A673 (cell line): ENCODE data around the gene RNF157. TPM values are rescaled to one million over a fixed set of nuclear protein-coding genes. Genes with fewer than 3 reads are reported as not detected.
"Not testable (repeated sequence)": the region's sequence is repeated elsewhere in the genome, so short reads cannot be mapped to it uniquely, and the experiment has no call there.

Source experiments
- BruUV-seq: library from RNA; stranded (reverse); fragments of 400-500 nt; replicated peaks from 2 replicates; lab custom pipeline; 2021; lab: Mats Ljungman, UMichigan
- CTCF ChIA-PET: fragments of 300-600 bp; sonication (Branson Sonifier 250); formaldehyde crosslinking; loops from one replicate; lab custom pipeline; 2022; ENCODE audit warnings: antibody characterized with exemption; lab: Charles Lee
- POLR2A ChIA-PET: fragments of 300-600 bp; sonication (Branson Sonifier 250); formaldehyde crosslinking; loops from one replicate; lab custom pipeline; 2022; ENCODE audit warnings: antibody characterized with exemption; ENCODE audit not compliant: low non-redundant PET; lab: Charles Lee
- DNase-seq: peaks from one replicate; pipeline ENCODE4 v3.0.0-alpha.2; 2015; ENCODE audit warnings: low spot score
- H3K27ac ChIP-seq: fragments of 200-600 bp; sonication (generic); 2 replicates; pipeline ENCODE4 v1.5.1; 2016; ENCODE audit warnings: mixed run types, low read depth, mild to moderate bottlenecking, mixed read lengths, antibody characterized with exemption, low read length; ENCODE audit not compliant: poor library complexity, severe bottlenecking
- H3K27me3 ChIP-seq: fragments of 200-600 bp; sonication (generic); replicated peaks from 2 replicates; pipeline ENCODE4 v1.6.1; 2017; ENCODE audit warnings: mixed run types, low read depth, mild to moderate bottlenecking, mixed read lengths, antibody characterized with exemption, low read length; ENCODE audit not compliant: insufficient read depth, poor library complexity
- H3K36me3 ChIP-seq: fragments of 200-600 bp; sonication (generic); 2 replicates; pipeline ENCODE4 v1.6.1; 2016; ENCODE audit warnings: mixed run types, mild to moderate bottlenecking, mixed read lengths, antibody characterized with exemption, low read length; ENCODE audit not compliant: insufficient read depth, poor library complexity, severe bottlenecking
- H3K4me1 ChIP-seq: fragments of 200-600 bp; sonication (generic); 2 replicates; pipeline ENCODE4 v1.6.1; 2017; ENCODE audit warnings: mixed run types, mild to moderate bottlenecking, mixed read lengths, antibody characterized with exemption, low read length; ENCODE audit not compliant: insufficient read depth, poor library complexity, severe bottlenecking
- H3K4me3 ChIP-seq: fragments of 200-600 bp; sonication (generic); 2 replicates; pipeline ENCODE4 v1.5.1; 2016; ENCODE audit warnings: low read depth, mixed run types, mild to moderate bottlenecking, mixed read lengths, low read length; ENCODE audit not compliant: poor library complexity, severe bottlenecking
- H3K9me3 ChIP-seq: fragments of 200-600 bp; sonication (generic); 2 replicates; pipeline ENCODE4 v1.6.1; 2016; ENCODE audit warnings: mixed run types, low read depth, mild to moderate bottlenecking, mixed read lengths, antibody characterized with exemption, low read length; ENCODE audit not compliant: poor library complexity, severe bottlenecking
- EZH2 ChIP-seq: fragments of 200-600 bp; sonication (generic); IDR thresholded peaks from 2 replicates; pipeline ENCODE4 v1.6.1; 2017; ENCODE audit warnings: borderline replicate concordance, low read depth, mild to moderate bottlenecking, mixed read lengths, antibody characterized with exemption, low read length; ENCODE audit not compliant: poor library complexity, severe bottlenecking
- intact Hi-C: fragments of 100-400 bp; cut with micrococcal nuclease; formaldehyde crosslinking; loops from one replicate; pipeline ENCODE4 v1.10.0; 2022; ENCODE audit not compliant: unreplicated experiment
- total RNA-seq: library from RNA; stranded (reverse); gene quantifications from 2 replicates; pipeline ENCODE4 v1.2.3, GENCODE V29; 2021
- TF ChIP-seq, protein P1 (sequence below): fragments of 300-800, 200-600 bp; sonication (generic); conservative IDR thresholded peaks from 2 replicates; pipeline ENCODE4 v1.5.1; 2017; ENCODE audit warnings: low read depth, mild to moderate bottlenecking, antibody characterized with exemption, low read length, moderate library complexity, mixed read lengths

Gene RNF157
- total RNA-seq, 1 experiment from 2014 or later = 0.56 TPM

DNA sequence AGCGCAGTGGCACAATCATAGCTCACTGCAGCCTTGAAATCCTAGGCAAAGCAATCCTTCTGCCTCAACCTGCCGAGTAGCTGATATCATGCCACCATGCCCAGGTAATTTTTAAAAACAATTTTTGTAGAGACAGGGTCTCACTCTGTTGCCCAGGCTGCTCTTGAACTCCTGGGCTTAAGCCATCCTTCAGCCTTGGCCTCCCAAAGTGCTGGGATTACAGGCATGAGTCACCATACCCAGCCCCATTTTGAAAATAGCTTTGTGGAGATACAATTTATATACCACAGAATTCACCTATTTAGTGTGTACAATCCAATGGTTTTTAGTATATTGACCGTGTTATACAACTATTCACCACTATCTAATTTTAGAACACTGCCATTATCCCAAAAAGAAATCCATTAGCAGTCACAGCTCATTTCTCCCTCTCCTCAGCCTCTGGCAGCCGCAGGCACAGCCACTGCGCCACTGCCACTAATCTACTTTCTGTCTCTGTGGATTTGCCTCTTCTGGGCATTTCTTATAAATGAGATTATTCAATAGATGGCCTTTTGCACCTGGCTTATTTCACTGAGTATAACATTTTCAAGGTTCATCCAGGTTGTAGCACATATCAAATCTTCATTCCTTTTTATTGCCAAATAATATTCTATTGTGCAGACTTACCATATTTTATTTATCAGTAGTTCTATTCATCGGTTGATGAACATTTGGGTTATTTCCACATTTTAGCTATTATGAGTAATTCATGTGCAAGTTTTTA is 6.5 kb downstream of the RNF157 start:
- ChIA-PET CTCF (no interaction called here), POLR2A (no interaction called here)
- TF ChIP-seq, protein P1, sequence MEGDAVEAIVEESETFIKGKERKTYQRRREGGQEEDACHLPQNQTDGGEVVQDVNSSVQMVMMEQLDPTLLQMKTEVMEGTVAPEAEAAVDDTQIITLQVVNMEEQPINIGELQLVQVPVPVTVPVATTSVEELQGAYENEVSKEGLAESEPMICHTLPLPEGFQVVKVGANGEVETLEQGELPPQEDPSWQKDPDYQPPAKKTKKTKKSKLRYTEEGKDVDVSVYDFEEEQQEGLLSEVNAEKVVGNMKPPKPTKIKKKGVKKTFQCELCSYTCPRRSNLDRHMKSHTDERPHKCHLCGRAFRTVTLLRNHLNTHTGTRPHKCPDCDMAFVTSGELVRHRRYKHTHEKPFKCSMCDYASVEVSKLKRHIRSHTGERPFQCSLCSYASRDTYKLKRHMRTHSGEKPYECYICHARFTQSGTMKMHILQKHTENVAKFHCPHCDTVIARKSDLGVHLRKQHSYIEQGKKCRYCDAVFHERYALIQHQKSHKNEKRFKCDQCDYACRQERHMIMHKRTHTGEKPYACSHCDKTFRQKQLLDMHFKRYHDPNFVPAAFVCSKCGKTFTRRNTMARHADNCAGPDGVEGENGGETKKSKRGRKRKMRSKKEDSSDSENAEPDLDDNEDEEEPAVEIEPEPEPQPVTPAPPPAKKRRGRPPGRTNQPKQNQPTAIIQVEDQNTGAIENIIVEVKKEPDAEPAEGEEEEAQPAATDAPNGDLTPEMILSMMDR = no peak
- TF ChIP-seq EZH2 = no peak
- Histone ChIP-seq H3K27me3 (peaks cover 34% of the 10 kb centered on the region), H3K4me3 (no peak overlapping the region), H3K4me1 (no peaks in the 10 kb centered on the region), H3K9me3 (no peaks in the 10 kb centered on the region), H3K36me3 (no peaks in the 10 kb centered on the region), H3K27ac (no peak overlapping the region)
- BruUV-seq = no TSS peak
- no peak for DNase-seq
- intact Hi-C loops = no loop called here

DNA sequence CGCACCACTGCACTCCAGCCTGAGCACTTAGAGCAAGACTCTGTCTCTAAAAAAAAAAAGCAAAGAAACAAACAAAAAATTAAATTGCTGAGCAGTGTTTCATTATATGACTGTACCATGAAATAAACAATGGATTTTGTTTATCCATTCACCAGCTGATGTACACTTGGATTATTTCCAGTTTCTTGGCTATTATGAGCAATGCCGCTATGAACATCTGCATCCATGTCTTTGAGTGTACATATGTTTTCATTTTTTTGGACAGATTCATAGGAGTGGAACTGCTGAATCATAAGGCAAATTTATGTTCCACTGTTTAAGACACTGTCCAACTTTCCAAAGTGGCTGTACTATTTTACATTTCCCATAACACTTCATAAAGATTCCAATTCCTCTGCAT is 8.0 kb downstream of the RNF157 start:
- Histone ChIP-seq H3K9me3 (no peaks in the 10 kb centered on the region), H3K36me3 (no peaks in the 10 kb centered on the region), H3K4me3 (no peak overlapping the region), H3K4me1 (no peaks in the 10 kb centered on the region), H3K27ac (no peak overlapping the region), H3K27me3 (peaks cover 20% of the 10 kb centered on the region)
- ChIA-PET CTCF (no interaction called here), POLR2A (no interaction called here)
- no peak for DNase-seq
- TF ChIP-seq, protein P1 = no peak
- no peak for TF ChIP-seq EZH2
- no TSS peak for BruUV-seq
- intact Hi-C loops = no loop called here

DNA sequence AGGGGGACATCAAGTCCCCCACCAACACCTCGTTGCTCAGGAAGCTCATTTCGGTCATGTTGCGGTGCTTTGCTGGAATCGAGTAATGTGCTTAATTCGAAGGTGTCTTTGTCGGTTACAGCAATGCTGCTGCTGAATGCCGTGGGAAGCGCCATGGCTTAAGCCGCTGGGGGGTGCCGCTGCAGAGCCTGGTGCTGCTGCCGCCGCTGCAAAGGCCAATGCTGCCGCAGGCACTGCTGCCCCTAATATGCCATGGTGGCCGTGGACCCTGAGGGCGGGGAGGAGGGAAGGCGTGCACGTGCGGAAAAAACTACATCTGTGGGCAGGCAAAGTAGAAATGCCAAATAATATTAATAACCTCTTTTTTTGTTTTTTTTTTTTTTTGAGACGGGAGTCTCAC is 13.5 kb downstream of the RNF157 start:
- DNase-seq, CTCF ChIA-PET, BruUV-seq: not testable (repeated sequence)

DNA sequence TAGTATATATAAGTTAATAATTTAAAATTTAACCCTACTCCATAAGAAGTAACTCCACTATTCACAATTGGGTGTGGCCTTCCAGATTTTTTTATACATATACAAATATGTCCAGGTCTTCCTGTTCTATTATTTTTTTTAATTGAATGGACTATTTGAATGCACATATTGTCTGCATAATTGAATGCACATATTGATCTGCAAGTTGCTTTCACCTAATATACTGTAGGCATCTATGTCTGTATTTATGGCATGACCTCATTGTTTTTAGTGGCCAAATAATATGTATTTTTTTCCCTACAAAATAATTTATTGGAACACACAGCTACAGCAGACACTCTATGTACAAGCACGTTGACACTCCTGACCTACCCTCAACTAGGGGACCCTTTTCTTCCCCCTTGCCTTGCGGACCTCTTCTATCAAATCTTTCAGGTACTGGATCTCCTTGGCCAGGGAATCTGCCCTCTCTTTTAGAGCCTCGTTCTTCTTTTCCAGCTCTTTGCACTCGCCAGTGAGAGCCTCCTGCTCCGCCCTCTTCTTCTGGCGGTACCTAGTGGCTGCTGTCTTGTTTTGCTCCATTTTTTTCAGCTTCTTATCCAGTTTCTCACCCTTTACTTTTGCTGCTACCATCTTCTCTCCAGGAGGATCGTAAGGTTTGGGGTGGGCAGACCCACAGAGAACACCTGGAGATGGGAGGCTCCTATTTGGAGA is 14.8 kb downstream of the RNF157 start:
- peaks cover 16% of the 10 kb centered on the region for H3K27me3 ChIP-seq
- H3K4me1 ChIP-seq, H3K9me3 ChIP-seq, CTCF ChIA-PET, intact Hi-C loops, H3K4me3 ChIP-seq, POLR2A ChIA-PET, H3K27ac ChIP-seq, H3K36me3 ChIP-seq, DNase-seq, BruUV-seq: not testable (repeated sequence)

More for the DNA sequence above, 13.5 kb downstream of the RNF157 start:
- H3K27ac ChIP-seq, H3K4me1 ChIP-seq, H3K4me3 ChIP-seq, H3K9me3 ChIP-seq, POLR2A ChIA-PET, H3K36me3 ChIP-seq, intact Hi-C loops: not testable (repeated sequence)
- peaks cover 16% of the 10 kb centered on the region for H3K27me3 ChIP-seq
